Measurements from ENCODE around the gene ZNF394.

ZNF394 gene

DNA sequence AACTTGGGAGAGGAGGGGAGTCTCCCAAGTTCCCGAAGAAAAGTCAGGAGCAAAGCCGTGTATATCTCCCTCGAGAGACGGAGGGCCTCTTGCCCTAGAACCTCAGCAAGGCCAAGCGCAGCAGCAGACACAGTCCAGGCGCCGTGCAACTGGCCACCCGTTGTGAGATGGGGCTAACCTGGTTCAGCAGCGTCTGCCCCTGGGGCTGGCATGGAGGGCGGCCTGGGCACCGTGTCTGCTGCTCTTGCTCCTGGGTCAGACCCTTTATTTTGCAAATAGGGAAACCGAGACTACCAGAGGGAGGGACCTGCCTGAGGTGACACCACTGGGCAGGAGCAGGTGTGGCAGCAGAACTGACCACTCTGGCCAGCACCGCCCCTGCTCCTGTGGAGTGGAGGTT, 47.5 kb downstream of the ZNF394 start:
- H3K4me3 ChIP-seq (ENCODE audit: low read depth, low read length) = no peak overlapping the region
- DNase-seq (ENCODE audit: low read depth) = no peak
- TF ChIP-seq, protein P1, sequence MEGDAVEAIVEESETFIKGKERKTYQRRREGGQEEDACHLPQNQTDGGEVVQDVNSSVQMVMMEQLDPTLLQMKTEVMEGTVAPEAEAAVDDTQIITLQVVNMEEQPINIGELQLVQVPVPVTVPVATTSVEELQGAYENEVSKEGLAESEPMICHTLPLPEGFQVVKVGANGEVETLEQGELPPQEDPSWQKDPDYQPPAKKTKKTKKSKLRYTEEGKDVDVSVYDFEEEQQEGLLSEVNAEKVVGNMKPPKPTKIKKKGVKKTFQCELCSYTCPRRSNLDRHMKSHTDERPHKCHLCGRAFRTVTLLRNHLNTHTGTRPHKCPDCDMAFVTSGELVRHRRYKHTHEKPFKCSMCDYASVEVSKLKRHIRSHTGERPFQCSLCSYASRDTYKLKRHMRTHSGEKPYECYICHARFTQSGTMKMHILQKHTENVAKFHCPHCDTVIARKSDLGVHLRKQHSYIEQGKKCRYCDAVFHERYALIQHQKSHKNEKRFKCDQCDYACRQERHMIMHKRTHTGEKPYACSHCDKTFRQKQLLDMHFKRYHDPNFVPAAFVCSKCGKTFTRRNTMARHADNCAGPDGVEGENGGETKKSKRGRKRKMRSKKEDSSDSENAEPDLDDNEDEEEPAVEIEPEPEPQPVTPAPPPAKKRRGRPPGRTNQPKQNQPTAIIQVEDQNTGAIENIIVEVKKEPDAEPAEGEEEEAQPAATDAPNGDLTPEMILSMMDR (IDR thresholded peaks at IDR 0.05; ENCODE audit: insufficient read depth, low read depth, low read length, missing control alignments) = no peak

- no peak for DNase-seq (ENCODE audit: low read depth)
- TF ChIP-seq, protein P1 (IDR thresholded peaks at IDR 0.05; ENCODE audit: insufficient read depth, low read depth, low read length, missing control alignments) = no peak
- H3K4me3 ChIP-seq (ENCODE audit: low read depth, low read length) = no peak overlapping the region
Measured at GRCh38 chr7:99451936-99452335, 48.1 kb downstream of the ZNF394 start.

DNA sequence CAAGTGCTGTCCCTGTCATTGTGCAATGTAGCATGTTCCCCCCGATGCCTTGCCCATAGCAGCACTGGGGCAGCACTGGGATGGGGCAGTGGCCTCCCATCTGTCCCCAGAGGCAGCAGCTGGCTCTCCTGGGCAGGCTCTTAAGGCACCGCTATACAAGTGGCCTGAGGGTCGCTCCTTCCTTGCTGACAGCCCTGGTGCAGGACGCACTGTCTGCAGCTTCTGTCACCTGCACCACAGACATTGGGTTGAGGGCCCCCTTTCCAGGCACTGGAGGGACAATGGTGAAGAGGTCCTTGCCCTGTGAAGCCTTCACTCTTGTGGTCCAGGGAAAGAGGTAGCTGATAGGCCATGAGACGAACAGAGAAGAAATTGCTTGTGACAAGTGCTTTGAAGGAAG, 50.8 kb downstream of the ZNF394 start:
- no peak overlapping the region for H3K4me3 ChIP-seq (ENCODE audit: low read depth, low read length)
- no peak for DNase-seq (ENCODE audit: low read depth)
- TF ChIP-seq, protein P1 (IDR thresholded peaks at IDR 0.05; ENCODE audit: insufficient read depth, low read depth, low read length, missing control alignments) = no peak

DNA sequence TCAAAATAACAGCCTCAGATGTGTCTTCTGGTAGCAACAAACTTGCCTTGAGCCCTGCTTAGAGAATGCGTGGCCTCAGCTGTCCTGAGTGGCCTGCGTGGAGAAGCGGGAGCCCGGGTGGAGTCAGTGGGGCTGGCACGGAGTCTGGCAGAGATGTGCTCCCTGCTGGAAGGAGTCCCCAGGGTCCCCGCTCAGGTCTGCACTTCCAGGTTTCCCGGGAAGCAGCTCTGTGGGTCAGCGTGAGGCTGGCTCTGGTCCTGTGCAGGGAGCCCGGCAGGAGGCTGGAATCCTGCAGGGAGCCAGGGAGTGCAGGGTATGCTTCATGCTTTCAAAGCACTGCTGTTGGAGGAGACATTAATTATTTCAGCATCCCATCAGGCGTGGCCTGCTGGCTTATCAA, 51.2 kb downstream of the ZNF394 start:
- H3K4me3 ChIP-seq (ENCODE audit: low read depth, low read length) = no peak overlapping the region
- DNase-seq (ENCODE audit: low read depth) = no peak
- TF ChIP-seq, protein P1 (IDR thresholded peaks at IDR 0.05; ENCODE audit: insufficient read depth, low read depth, low read length, missing control alignments) = no peak

DNA sequence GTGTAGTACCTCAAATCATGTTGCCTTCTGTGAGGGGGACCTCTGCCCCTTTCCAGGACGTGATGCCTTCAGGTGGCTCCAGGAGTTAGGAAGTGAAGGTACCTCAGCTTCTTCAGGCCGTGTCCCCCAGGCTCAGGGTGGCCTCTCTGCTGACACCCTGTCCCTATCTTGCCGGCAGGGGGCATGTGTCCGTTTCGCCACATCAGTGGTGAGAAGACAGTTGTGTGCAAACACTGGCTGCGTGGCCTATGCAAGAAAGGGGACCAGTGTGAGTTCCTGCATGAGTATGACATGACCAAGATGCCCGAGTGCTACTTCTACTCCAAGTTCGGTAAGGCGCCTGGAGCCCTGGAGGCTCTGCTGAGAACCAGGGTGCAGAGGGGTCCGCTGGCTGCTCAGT, 52.1 kb downstream of the ZNF394 start:
- no peak overlapping the region for H3K4me3 ChIP-seq (ENCODE audit: low read depth, low read length)
- no peak for DNase-seq (ENCODE audit: low read depth)
- TF ChIP-seq, protein P1 (IDR thresholded peaks at IDR 0.05; ENCODE audit: insufficient read depth, low read depth, low read length, missing control alignments) = no peak

- TF ChIP-seq, protein P1 (IDR thresholded peaks at IDR 0.05; ENCODE audit: insufficient read depth, low read depth, low read length, missing control alignments) = no peak
- DNase-seq (ENCODE audit: low read depth) = no peak
- no peak overlapping the region for H3K4me3 ChIP-seq (ENCODE audit: low read depth, low read length)
Measured at GRCh38 chr7:99446096-99446495, 54.0 kb downstream of the ZNF394 start.
